ENCODE measurements around the gene NUP62. TPM values are rescaled to one million over a fixed set of nuclear protein-coding genes. Genes with fewer than 3 reads are reported as not detected.

NUP62 gene
- total RNA-seq, 1 experiment from 2014 or later: 85.2 TPM

GRCh38 chr19:49880162-49880869 is 49.0 kb downstream of the NUP62 start:
- BruUV-seq (replicated peaks): no TSS peak
- H3K79me2 ChIP-seq (ENCODE audit: insufficient read depth, low read length): peaks cover 16% of the 10 kb centered on the region
- peaks cover 10 to 28% of the 10 kb centered on the region in 2 experiments for H3K4me1 ChIP-seq (ENCODE audit: control insufficient read depth in 1 of 2, insufficient read depth in 2 of 2, low read length in 2 of 2)
- H3K27me3 ChIP-seq (ENCODE audit: insufficient read depth, low read length): no peaks in the 10 kb centered on the region
- no peaks in the 10 kb centered on the region for H4K20me1 ChIP-seq (ENCODE audit: insufficient read depth)
- ChIA-PET CTCF (no interaction called here), POLR2A (no interaction called here), RAD21 (ENCODE audit: low non-redundant PET in 1 of 2, low total read pairs in 2 of 2, uncharacterized antibody in 2 of 2, unreplicated experiment in 2 of 2) (no interaction called here)
- H3K36me3 ChIP-seq (ENCODE audit: control insufficient read depth in 1 of 2, insufficient read depth in 2 of 2, low read length in 2 of 2): peaks cover 12 to 18% of the 10 kb centered on the region in 2 experiments
- no peak overlapping the region for H3K4me3 ChIP-seq (replicated peaks in 1 of 2; ENCODE audit: low read depth in 1 of 2, low read length in 2 of 2)
- intact Hi-C loops (cut with micrococcal nuclease): no loop called here
- H3K4me2 ChIP-seq (ENCODE audit: low read length): no peak overlapping the region
- H3K9me2 ChIP-seq (ENCODE audit: insufficient read depth): no peaks in the 10 kb centered on the region
- no peak overlapping the region for H3K27ac ChIP-seq (ENCODE audit: low read depth, low read length)
- DNase-seq (ENCODE audit: low read depth, low spot score) (no peak), ATAC-seq (no peak)
- no peak overlapping the region for H2AFZ ChIP-seq (ENCODE audit: low read depth, low read length, poor library complexity, severe bottlenecking)
- peaks cover 0 to 6% of the 10 kb centered on the region in 2 experiments; a peak in 1 of 4 replicates for H3K9me3 ChIP-seq (ENCODE audit: control insufficient read depth in 1 of 2, insufficient read depth in 1 of 2, low read depth in 1 of 2, low read length in 2 of 2)
- H3K9ac ChIP-seq (ENCODE audit: low read length): no peak overlapping the region
- no peak for TF ChIP-seq EZH2 (IDR thresholded peaks at IDR 0.05)
- no peak for TF ChIP-seq ZBTB33 (IDR thresholded peaks at IDR 0.05; ENCODE audit: extremely low read depth, insufficient replicate concordance, low read length)
- TF ChIP-seq ATF3 (IDR thresholded peaks at IDR 0.05): no peak
- TF ChIP-seq EZH2phosphoT487 (IDR thresholded peaks at IDR 0.05; ENCODE audit: borderline replicate concordance): no peak
